ENCODE results near the gene PLOD1. TPM values are rescaled to one million over a fixed set of nuclear protein-coding genes. Genes with fewer than 3 reads are reported as not detected.

PLOD1 gene
- total RNA-seq, 4 donors from 2014 or later = 23.9 to 66.5 (median 54.8) TPM

DNA sequence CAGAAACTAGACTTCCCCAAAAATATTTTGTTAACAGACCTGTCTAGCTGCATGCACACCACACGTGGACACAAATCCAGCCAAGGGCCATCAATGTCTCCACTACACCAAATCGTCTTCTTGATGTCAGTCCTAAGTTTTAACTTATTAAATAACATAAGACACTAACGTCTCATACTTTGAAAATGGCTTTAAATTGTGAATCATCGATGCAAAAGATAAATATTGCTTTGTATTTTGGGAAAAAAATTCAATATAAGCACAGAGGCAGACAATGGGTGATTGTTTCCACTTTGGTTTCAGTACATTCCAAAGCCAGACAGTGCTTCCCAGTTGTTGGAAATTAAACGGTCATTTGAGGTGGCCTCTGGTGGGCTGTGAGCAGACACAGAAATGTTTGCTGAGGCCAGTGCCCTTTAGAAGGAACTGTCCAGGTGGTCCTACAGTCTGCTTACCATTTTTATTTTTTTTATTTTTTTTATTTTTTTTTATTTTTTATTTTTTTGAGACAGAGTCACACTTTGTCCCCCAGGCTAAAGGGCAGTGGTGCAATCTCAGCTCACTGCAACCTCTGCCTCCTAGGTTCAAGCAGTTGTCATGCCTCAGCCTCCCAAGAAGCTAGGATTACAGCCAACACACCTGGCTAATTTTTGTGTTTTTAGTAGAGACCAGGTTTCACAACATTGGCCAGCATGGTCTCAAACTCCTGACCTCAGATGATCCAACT, 6.5 kb upstream of the PLOD1 start:
- in situ Hi-C loops (cut with MboI; ENCODE audit: low sequenced_read_pairs in 4 of 4) (loop anchor here in 1 of 4 donors (10.0 kb wide), 1 partner anchor 47 kb away; no protein-coding TSS in a partner anchor), intact Hi-C loops (cut with DNase I; ENCODE audit: low total_unique reads) (loop anchor here (5.0 kb wide), 1 partner anchor 54 kb away; the partner anchor contains the start of gene MFN2)
- peak overlapping the region; percentile 73 to 79 (median 76) for H3K27ac ChIP-seq
- H3K4me3 ChIP-seq = no peak overlapping the region
- TF ChIP-seq POLR2A (IDR thresholded peaks at IDR 0.05) = no peak
- TF ChIP-seq, protein P1, sequence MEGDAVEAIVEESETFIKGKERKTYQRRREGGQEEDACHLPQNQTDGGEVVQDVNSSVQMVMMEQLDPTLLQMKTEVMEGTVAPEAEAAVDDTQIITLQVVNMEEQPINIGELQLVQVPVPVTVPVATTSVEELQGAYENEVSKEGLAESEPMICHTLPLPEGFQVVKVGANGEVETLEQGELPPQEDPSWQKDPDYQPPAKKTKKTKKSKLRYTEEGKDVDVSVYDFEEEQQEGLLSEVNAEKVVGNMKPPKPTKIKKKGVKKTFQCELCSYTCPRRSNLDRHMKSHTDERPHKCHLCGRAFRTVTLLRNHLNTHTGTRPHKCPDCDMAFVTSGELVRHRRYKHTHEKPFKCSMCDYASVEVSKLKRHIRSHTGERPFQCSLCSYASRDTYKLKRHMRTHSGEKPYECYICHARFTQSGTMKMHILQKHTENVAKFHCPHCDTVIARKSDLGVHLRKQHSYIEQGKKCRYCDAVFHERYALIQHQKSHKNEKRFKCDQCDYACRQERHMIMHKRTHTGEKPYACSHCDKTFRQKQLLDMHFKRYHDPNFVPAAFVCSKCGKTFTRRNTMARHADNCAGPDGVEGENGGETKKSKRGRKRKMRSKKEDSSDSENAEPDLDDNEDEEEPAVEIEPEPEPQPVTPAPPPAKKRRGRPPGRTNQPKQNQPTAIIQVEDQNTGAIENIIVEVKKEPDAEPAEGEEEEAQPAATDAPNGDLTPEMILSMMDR (IDR thresholded peaks at IDR 0.05 in 4 of 5, conservative IDR thresholded peaks at IDR 0.05 in 1 of 5) = no peak
- no peaks in the 10 kb centered on the region for H3K9me3 ChIP-seq
- DNase-seq = no peak
- peaks cover 0 to 3% of the 10 kb centered on the region in 2 donors for H3K36me3 ChIP-seq
- peaks cover 45 to 48% of the 10 kb centered on the region in 2 donors for H3K4me1 ChIP-seq
- no peak for ATAC-seq
- H3K27me3 ChIP-seq = no peaks in the 10 kb centered on the region

DNA sequence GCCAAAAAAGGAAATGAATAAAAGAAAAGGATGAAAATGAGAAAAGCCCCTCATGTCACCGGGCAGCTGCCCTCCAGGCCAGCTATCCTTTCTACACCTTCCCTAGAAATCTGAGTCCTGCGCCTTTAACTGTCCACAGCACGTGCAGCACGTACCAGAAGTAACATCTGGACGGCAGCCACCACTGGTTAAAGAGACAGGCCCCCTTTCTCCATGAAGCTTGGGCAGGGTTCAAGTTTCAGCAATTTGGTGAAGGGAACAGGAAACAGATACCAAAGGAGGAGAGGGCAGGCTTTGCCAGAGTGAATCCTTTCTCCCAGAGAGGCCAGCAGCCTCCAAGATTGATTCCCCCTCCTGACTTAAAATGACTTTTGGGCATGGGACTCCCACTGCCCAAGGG, 4.7 kb upstream of the PLOD1 start:
- H3K27ac ChIP-seq = peak overlapping the region; percentile 73 to 79 (median 76)
- ATAC-seq (peak; percentile 43 to 53), DNase-seq (peak; percentile 77 to 86)
- no peaks in the 10 kb centered on the region for H3K27me3 ChIP-seq
- peaks cover 35 to 37% of the 10 kb centered on the region in 2 donors for H3K4me1 ChIP-seq
- TF ChIP-seq POLR2A (IDR thresholded peaks at IDR 0.05) = peak in 1 of 2 donors; percentile 15
- TF ChIP-seq, protein P1 (IDR thresholded peaks at IDR 0.05 in 4 of 5, conservative IDR thresholded peaks at IDR 0.05 in 1 of 5) = no peak
- H3K36me3 ChIP-seq = no peaks in the 10 kb centered on the region
- H3K4me3 ChIP-seq = no peak overlapping the region
- intact Hi-C loops (cut with DNase I; ENCODE audit: low total_unique reads) = loop anchor here (5.0 kb wide), 1 partner anchor 52 kb away; the partner anchor contains the start of gene MFN2
- in situ Hi-C loops (cut with MboI; ENCODE audit: low sequenced_read_pairs in 4 of 4) = loop anchor here in 1 of 4 donors (10.0 kb wide), 1 partner anchor 45 kb away; no protein-coding TSS in a partner anchor
- no peaks in the 10 kb centered on the region for H3K9me3 ChIP-seq

DNA sequence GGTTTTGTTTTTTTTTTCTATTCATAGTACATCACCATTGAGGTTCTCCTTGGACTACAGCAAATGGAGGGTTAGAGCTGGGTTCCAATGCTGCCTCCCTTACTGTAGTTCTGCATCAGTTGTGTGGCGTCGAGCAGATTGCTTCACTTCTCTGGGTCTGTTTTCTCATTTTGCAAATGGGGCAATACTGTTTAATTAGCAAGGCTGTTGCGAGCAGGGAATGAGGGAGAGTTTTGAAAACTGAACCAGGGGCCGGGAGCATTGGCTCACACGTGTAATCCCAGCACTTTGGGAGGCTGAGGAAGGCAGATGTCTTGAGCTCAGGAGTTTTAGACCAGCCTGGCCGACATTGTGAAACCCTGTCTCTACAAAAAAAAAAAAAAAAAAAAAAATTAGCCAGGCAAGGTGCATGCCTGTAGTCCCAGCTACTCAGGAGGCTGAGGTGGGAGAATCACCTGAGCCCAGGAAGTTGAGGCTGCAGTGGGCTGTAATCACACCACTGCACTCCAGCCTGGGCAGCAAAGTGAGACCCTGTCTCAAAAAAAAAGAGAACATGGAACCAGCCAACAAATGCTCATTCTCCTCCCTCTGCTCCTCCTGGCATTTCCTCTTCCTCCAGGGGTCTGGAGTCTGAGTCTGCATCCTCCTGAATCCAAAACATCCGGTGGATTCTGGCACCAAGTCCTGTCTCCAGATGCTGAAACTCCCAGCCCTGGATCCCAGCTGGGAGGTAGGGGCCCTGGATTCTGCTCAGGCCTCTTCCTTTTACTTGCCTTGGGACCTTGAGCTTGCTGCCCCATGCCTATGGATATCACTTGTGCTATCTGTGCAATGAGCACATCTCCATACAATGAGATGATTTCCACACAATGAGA, 3.7 kb upstream of the PLOD1 start:
- Histone ChIP-seq H3K27me3 (no peaks in the 10 kb centered on the region), H3K9me3 (no peaks in the 10 kb centered on the region), H3K4me1 (peaks cover 40 to 43% of the 10 kb centered on the region in 2 donors), H3K27ac (peak overlapping the region; percentile 73 to 79 (median 76)), H3K36me3 (no peaks in the 10 kb centered on the region), H3K4me3 (no peak overlapping the region)
- intact Hi-C loops (cut with DNase I; ENCODE audit: low total_unique reads) = no loop called here
- in situ Hi-C loops (cut with MboI; ENCODE audit: low sequenced_read_pairs in 4 of 4) = no loop called here
- no peak for ATAC-seq
- no peak for DNase-seq
- no peak for TF ChIP-seq POLR2A (IDR thresholded peaks at IDR 0.05)
- TF ChIP-seq, protein P1 (IDR thresholded peaks at IDR 0.05 in 4 of 5, conservative IDR thresholded peaks at IDR 0.05 in 1 of 5) = no peak

DNA sequence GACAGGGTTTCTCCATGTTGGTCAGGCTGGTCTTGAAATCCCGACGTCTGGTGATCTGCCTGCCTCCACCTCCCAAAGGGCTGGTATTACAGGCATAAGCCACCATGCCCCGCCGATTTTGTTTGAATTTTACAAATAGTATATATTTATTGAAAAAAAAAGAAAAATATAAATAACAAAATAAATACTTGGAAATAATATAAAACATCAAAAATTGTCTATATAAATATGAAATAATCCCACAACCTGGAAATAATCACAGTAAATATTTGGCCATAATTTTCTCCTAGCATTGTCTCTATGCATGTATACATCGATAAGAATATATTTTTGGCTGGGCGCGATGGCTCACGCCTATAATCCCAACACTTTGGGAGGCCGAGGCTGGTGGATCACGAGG, 2.7 kb upstream of the PLOD1 start:
- intact Hi-C loops (cut with DNase I; ENCODE audit: low total_unique reads) = no loop called here
- Histone ChIP-seq H3K9me3 (no peaks in the 10 kb centered on the region), H3K4me1 (peaks cover 39 to 44% of the 10 kb centered on the region in 2 donors), H3K27ac (peak overlapping the region in 2 of 4 donors; percentile 77 to 89), H3K27me3 (no peaks in the 10 kb centered on the region), H3K36me3 (no peaks in the 10 kb centered on the region), H3K4me3 (no peak overlapping the region)
- in situ Hi-C loops (cut with MboI; ENCODE audit: low sequenced_read_pairs in 4 of 4) = no loop called here
- TF ChIP-seq, protein P1 (IDR thresholded peaks at IDR 0.05 in 4 of 5, conservative IDR thresholded peaks at IDR 0.05 in 1 of 5) = no peak
- no peak for TF ChIP-seq POLR2A (IDR thresholded peaks at IDR 0.05)
- no peak for ATAC-seq
- DNase-seq = no peak

All from gastrocnemius medialis (tissue), 4 donors.